HG03565 (cell line): ENCODE data around the gene GABBR1.

Experiments
- ATAC-seq: cut with Tn5 transposase; IDR thresholded peaks from one replicate; pipeline ENCODE4 v1.9.1; 2021; ENCODE audit warnings: mild to moderate bottlenecking, moderate library complexity; ENCODE audit not compliant: unreplicated experiment

Gene GABBR1

DNA sequence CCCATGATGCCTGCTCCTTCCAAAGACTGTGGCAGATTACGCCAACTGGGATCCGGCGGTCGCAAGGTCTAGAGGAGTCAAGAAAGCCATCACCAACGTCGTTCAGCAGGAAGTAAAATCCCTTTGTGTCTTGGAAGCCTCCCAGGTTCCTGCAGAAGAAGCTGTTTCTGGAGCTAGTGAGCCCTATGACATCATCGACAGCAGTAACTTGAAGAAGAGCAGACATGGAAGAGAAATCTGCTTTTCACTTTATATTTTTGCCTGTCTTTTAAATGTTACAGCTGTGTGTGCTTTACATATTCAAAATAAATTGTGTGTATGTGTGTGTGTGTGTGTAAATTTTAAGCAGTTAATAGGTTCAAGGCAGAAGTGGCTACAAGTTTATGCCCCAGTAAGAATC is 55.4 kb downstream of the GABBR1 start:
- no peak for ATAC-seq

DNA sequence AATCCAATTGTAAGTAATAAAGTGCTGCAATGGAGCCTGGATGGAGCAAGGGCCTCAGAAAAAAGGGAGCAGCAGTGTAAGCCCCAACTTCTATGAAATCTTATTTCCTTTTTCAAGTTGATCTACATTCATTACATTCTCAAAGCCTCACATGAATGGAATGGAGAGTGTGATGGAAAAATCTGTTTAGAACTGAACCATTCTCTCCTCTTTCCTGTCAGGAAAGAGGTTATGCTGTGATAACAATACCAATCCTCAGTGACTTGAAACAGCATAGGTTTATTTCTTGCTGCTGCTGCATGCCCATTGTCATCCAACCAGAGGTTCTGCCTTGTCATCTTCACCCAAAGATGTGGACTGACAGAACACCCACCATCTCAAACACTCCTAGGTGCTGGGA is 56.9 kb downstream of the GABBR1 start:
- no peak for ATAC-seq

DNA sequence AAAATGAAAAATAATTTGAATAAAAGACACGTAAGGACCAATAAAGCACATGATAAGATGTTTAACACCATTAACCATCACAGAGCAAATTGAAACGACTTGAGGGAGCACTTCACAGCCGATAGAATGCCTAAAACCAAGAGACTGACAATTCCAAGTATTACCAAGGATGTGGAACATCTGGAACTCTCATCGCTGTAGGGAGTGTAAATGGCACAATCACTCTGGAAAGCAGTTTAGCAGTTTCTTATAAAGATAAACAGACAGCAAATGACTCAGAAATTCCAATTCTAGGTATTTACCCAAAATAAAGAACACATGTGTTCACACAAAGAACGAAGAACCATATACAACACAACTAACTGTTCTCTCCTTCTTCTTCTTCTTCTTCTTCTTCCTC is 65.0 kb downstream of the GABBR1 start:
- no peak for ATAC-seq

GRCh38 chr6:29567541-29567940 is 65.4 kb downstream of the GABBR1 start:
- no peak for ATAC-seq

DNA sequence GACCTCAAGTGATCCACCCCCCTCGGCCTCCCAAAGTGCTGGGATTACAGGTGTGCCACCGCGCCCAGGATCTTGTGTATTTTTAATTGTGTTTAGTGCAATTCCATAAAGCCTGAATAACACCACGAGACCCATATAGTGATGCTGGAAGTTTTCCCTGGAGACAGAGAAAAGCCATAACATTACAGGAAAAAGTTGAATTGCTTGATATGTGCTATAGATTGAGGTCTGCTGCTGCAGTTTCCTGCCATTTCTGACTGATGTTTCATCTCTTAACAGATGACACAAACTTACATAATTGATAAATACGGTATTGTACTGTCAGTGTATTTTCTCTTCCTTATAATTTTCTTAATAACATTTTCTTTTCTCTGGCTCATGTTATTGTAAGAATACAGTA is 66.1 kb downstream of the GABBR1 start:
- ATAC-seq: no peak

- no peak for ATAC-seq
These were observed 68.1 kb downstream of the GABBR1 start for GRCh38 chr6:29564875-29565274.

DNA sequence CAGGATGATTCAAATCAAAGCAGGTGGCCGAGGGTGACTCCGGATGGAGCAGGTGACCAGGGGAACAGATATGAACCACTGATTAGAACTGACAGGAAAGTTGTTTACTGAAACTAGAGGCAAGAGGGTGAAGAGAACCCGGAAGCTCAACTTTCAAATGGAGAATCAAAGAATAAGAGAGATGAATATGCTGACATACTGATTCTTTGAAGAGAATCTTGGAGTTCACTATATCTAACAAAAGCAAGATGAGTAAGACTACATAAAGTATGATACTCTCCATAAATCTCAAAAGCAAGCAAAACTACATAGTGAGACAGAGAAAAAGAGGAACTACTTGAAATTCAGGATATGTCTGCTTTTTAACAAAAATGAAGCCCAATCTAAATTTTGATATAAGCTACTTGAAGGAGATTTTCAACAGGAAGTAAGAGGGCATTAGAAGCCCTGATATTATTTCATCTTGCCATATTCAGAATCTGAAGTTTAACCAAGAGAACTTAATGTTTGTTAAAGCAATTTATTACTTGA is 69.5 kb downstream of the GABBR1 start:
- no peak for ATAC-seq

GRCh38 chr6:29561606-29562181 is 71.3 kb downstream of the GABBR1 start:
- no peak for ATAC-seq

GRCh38 chr6:29561091-29561490 is 71.9 kb downstream of the GABBR1 start:
- ATAC-seq: no peak

DNA sequence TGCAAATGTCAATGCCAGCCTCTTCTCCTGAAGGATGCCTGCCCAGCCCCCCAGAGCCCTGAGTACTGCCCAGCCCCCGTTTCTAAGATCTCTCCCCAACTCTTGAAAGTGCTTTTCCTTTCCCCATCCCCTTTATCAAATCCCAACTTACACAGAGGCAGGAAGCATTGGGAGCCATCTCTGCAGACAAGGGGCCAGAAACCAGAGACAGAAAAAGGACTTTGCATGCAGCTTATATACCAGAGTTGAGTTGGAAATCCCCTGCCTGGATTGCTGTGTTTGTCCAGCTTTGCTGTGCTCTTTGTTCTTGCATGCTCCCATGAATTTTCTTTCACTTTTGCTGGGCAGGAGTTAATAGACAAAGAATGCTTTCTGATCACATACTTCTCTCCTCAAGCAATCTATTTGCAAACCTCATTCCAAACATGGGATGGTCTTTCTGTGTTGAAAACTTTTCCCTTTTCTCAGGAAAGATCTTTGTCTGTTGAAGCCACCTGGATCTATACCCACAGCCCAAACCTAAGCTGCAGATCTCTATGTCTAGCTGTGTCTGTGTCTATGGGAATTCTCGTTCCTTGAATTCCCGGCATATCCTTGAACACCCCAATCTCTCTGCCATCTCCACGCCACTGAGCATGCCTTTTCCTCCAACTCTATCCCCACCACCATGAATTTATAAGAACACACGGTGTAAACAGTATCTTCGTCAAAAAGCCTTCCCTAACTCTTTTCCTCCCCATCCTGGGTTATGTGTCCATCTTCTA is 73.3 kb downstream of the GABBR1 start, which contains the start of gene UBD:
Gene UBD, minus strand, starts transcription at position 209 of the 764 bp plus-strand sequence. Its CDS starts 31 bp downstream, at position 178.
- ATAC-seq: no peak

GRCh38 chr6:29558439-29559079 is 74.4 kb downstream of the GABBR1 start:
- ATAC-seq: no peak

DNA sequence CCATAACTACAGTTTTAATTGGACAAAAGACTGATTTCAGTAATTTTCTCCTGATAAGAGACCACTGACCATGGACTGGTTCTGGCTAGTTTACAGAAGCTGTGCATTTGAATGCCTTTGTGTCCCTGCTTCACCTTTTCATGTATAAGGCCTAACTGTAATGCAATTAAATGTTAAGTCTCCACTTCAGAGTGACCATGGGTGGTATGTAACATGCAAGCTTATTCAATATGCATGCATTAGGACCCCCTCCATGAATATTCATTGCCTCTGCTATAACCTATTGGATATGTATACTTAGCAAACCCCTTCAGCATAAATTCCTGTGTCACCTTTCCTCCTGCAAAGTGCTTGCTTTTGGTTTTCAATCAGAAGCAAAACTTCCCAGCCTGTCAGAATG is 75.7 kb downstream of the GABBR1 start:
- no peak for ATAC-seq

DNA sequence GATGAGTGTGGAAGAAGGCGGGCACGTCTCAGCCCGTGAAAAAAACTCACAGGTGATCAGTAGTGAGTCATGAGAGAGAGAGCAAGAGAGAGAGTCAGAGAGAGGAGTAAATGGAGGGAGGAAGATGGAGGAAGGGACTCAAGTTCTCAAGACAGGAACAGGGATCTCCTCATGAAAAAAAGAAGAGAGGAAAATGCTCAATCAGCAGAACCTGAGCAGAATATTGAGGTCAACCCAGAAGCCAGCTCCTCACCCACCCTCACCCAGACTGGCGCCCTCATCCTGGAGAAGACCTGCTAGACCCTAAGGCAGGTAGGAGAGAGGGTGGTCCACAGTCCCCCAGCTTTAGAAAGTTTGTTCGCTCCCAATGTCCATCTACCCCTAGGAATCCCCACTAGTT is 78.2 kb downstream of the GABBR1 start:
- ATAC-seq: no peak

DNA sequence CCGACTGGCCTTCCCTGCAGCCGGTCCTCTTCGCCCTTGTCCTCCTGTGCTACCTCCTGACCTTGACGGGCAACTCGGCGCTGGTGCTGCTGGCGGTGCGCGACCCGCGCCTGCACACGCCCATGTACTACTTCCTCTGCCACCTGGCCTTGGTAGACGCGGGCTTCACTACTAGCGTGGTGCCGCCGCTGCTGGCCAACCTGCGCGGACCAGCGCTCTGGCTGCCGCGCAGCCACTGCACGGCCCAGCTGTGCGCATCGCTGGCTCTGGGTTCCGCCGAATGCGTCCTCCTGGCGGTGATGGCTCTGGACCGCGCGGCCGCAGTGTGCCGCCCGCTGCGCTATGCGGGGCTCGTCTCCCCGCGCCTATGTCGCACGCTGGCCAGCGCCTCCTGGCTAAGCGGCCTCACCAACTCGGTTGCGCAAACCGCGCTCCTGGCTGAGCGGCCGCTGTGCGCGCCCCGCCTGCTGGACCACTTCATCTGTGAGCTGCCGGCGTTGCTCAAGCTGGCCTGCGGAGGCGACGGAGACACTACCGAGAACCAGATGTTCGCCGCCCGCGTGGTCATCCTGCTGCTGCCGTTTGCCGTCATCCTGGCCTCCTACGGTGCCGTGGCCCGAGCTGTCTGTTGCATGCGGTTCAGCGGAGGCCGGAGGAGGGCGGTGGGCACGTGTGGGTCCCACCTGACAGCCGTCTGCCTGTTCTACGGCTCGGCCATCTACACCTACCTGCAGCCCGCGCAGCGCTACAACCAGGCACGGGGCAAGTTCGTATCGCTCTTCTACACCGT is 79.5 kb downstream of the GABBR1 start:
- no peak for ATAC-seq

DNA sequence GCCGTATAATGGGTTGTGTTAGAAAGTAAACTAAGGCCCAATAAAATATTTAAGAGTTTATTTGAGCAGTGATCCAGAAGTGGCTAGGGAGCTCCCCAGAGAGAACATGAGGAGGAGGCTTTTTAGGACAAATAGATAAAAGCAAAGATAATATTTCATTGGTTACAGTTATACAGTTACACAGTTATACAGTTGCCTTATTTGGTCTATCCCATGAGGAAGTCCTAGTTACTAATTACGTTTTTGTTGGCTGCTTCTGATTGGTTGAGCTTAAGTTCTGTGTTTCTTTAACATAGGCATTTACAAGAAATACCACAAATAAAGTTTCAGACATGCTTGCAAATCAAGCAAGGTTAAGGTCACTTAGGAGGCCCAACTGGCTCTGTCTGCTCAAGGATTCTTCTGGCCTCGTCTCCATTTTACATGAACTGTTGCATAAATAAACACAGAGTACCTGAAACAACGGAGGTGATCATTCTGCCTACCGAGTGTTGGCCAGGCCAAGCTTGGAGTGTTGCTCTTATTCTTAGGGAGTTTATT is 80.4 kb downstream of the GABBR1 start:
- peak; percentile 87 for ATAC-seq

- no peak for ATAC-seq
These were observed 85.4 kb downstream of the GABBR1 start for GRCh38 chr6:29547573-29547972.

- ATAC-seq: no peak
These were observed 95.1 kb downstream of the GABBR1 start for GRCh38 chr6:29537714-29538403.

DNA sequence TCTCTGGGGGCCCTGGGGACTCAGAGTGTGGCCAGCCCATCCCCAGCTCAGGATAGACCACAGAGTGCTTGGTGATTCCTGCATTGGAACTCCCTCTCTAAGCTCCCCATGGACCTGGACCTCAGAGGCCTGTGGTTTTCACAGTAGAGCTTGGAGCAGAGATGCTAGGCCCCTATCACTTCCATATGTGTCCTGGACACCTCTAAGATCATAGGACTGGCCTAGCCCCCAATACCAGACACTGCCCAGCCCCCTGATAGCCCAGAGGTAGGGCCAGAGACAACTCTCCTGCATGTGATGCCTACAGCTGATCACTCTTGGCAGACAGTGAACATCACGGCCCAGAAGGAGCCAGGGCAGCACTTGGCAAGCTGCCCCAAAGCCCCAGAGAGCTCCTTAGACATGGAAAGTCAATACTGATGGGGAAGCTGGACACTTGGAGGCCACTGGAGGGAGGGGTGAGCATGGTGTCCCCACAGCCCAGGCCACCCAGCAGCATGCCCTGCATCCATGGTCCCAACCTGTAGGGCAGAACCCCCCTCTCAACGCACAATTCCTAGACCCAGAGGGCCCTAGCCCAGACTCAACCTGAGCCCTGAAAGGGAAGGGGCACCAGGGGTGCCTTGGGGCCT is 100.5 kb downstream of the GABBR1 start:
- ATAC-seq: no peak

DNA sequence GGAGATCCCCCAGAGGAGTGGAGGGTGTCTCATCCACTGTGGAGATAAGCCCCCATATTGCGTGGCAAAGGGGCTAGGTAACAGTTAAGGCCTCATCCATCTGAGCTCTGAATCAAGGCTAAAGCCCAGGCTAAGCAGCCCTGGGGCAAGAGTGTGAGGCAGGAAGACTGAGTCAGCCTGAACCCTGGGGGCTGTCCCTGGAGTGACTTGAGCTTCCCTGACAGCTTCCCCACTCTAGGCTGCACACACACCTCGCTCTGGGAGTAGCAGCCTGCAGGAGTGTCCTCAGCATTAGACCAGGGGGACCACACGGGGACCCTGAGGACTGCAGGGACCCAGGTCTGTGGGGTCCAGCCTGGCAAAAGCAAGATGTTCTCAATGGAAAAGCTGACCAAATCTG is 101.3 kb downstream of the GABBR1 start:
- no peak for ATAC-seq
